Measurements from ENCODE around the gene IGSF10. TPM values are rescaled to one million over a fixed set of nuclear protein-coding genes. Genes with fewer than 3 reads are reported as not detected.

The IGSF10 gene
- polyA plus RNA-seq, 1 of the 3 experiments (the other 2 are of a cell fraction) = 15.3 TPM

Small RNAs within 50 kb of the gene (small RNA-seq; reads per million reads assigned to genes)
- gene AC117454.1 = 0 reads per million in 7 experiments

Other genes with a start within 250 kb of the IGSF10 start
- not detected in 2 replicates for gene P2RY14, start 182.5 kb downstream of the IGSF10 start, polyA plus RNA-seq (2012; rRNA removed)
- 2.3 and 2.4 TPM in 2 replicates for gene GPR87, start 144.2 kb downstream of the IGSF10 start, polyA plus RNA-seq (2012; rRNA removed)
- not detected in 2 replicates for gene P2RY13, start 131.5 kb downstream of the IGSF10 start, polyA plus RNA-seq (2012; rRNA removed)
- gene P2RY12, start 76.3 kb downstream of the IGSF10 start, polyA plus RNA-seq (2012; rRNA removed) = not detected in 2 replicates